Lower leg skin (tissue), 3 donors: Measurements from ENCODE around the gene DEDD2.
"Not testable (repeated sequence)": the region's sequence is repeated elsewhere in the genome, so short reads cannot be mapped to it uniquely, and the experiment has no call there.

Source experiments
- CTCF ChIP-seq, 3 donors: fragments of 450-650 bp; IDR thresholded peaks; one replicate each; pipeline ENCODE4 v1.5.1; 2016; ENCODE audit warnings: antibody characterized with exemption in 3 of 3, mild to moderate bottlenecking in 3 of 3, moderate library complexity in 2 of 3
- POLR2A ChIP-seq, 2 donors: fragments of 450-650 bp; IDR thresholded peaks; one replicate each; pipeline ENCODE4 v1.6.1; 2016 to 2017; ENCODE audit warnings: antibody characterized with exemption in 2 of 2, mild to moderate bottlenecking in 1 of 2, moderate library complexity in 1 of 2

- TF ChIP-seq CTCF, POLR2A (IDR thresholded peaks at IDR 0.05): not testable (repeated sequence)
Measured at GRCh38 chr19:42266928-42267603, 49.6 kb upstream of the DEDD2 start.
